Endodermal cell (in vitro differentiated cells): ENCODE results near the gene CRHR1. TPM values are rescaled to one million over a fixed set of nuclear protein-coding genes. Genes with fewer than 3 reads are reported as not detected.

ENCODE experiments used
- DNase-seq: peaks from one replicate; pipeline ENCODE4 v3.0.0-alpha.2; 2017
- H3K27ac ChIP-seq: 2 replicates; pipeline ENCODE4 v1.5.1; 2013; ENCODE audit warnings: mild to moderate bottlenecking, low read depth, low read length, moderate library complexity
- H3K27me3 ChIP-seq: 2 replicates; pipeline ENCODE4 v1.6.1; 2013; ENCODE audit warnings: mild to moderate bottlenecking, low read length, moderate library complexity; ENCODE audit not compliant: insufficient read depth, control insufficient read depth, poor library complexity, severe bottlenecking
- H3K36me3 ChIP-seq: 2 replicates; pipeline ENCODE4 v1.7.0; 2013; ENCODE audit warnings: mild to moderate bottlenecking, low read length, moderate library complexity; ENCODE audit not compliant: control insufficient read depth, insufficient read depth
- H3K4me1 ChIP-seq: one replicate; pipeline ENCODE4 v1.7.0; 2013; ENCODE audit warnings: low read length; ENCODE audit not compliant: control insufficient read depth, insufficient read depth
- H3K4me3 ChIP-seq: 2 replicates; pipeline ENCODE4 v1.5.1; 2013; ENCODE audit warnings: mild to moderate bottlenecking, low read length, moderate library complexity
- H3K9ac ChIP-seq: 2 replicates; pipeline ENCODE4 v1.6.1; 2013; ENCODE audit warnings: mild to moderate bottlenecking, low read length, moderate library complexity; ENCODE audit not compliant: poor library complexity, severe bottlenecking; ENCODE audit errors: extremely low read depth
- H3K9me3 ChIP-seq: 2 replicates; pipeline ENCODE4 v1.6.1; 2013; ENCODE audit warnings: mild to moderate bottlenecking, low read length, moderate library complexity; ENCODE audit not compliant: control insufficient read depth
- H3K27ac Mint-ChIP-seq: 2 replicates; pipeline ENCODE4 v1.8.0; 2020; ENCODE audit warnings: mixed read lengths
- H3K27me3 Mint-ChIP-seq: 2 replicates; pipeline ENCODE4 v1.8.0; 2021; ENCODE audit warnings: mild to moderate bottlenecking, mixed read lengths; ENCODE audit not compliant: insufficient read depth
- H3K36me3 Mint-ChIP-seq: 2 replicates; pipeline ENCODE4 v1.8.0; 2020; ENCODE audit warnings: low read depth, mixed read lengths
- H3K4me1 Mint-ChIP-seq: 2 replicates; pipeline ENCODE4 v1.8.0; 2020; ENCODE audit warnings: mixed read lengths
- H3K4me3 Mint-ChIP-seq: 2 replicates; pipeline ENCODE4 v1.8.0; 2020; ENCODE audit warnings: mild to moderate bottlenecking, moderate library complexity, mixed read lengths
- H3K9me3 Mint-ChIP-seq: 2 replicates; pipeline ENCODE4 v1.8.0; 2020; ENCODE audit warnings: mild to moderate bottlenecking, mixed read lengths
- WGBS, 2 experiments: methylation state at CpG; one replicate each; pipeline versions ENCODE4 v1.1.5 to v1.1.7; 2013; ENCODE audit warnings: missing lambda C conversion rate in 2 of 2, mixed read lengths in 1 of 2; ENCODE audit not compliant: insufficient coverage in 1 of 2, insufficient read length in 1 of 2; 5-methylcytosine and 5-hydroxymethylcytosine counted together
- total RNA-seq, 2 donors: library from RNA; stranded (reverse); fragmentation: NEBNext Ultra II Directional in 1 of 2; extraction: Animal tissue kit (Norgen Biotek cat#: 25700) in 1 of 2; gene quantifications; 2 replicates in 1 of 2; 3 replicates in 1 of 2; pipeline ENCODE4 v1.2.1, GENCODE V29; 2021
- TF ChIP-seq, protein P1 (sequence below): fragments of 200-600 bp; sonication (generic); conservative IDR thresholded peaks from 2 replicates; pipeline ENCODE4 v1.5.0; 2021; ENCODE audit warnings: antibody characterized with exemption, mild to moderate bottlenecking

CRHR1 gene
- total RNA-seq, 2 donors from 2014 or later = 0.81 to 1.8 TPM

DNA sequence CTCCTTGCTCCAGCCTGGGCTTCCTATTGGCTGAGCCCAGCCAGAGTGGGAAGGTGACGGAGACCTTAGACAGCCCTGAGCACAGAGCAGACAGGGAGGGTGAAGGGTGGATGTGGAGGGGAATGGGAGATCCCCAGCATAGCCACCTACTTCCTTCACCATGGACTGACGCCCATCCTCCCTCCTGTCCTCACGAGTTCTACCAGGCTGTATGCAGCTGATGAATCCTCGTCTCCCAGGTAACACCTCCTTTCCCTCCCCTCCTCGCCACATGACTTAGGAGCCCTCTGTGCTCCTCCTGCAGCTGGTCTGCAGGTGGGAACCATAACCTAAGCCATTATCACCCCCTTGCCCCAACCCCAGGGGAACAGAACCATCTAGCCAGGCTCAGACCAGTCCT lies 9.0 kb upstream of the CRHR1 start:
- Histone ChIP-seq H3K4me1 (no peaks in the 10 kb centered on the region), H3K4me3 (no peak overlapping the region), H3K9ac (no peak overlapping the region), H3K9me3 (no peaks in the 10 kb centered on the region), H3K36me3 (no peaks in the 10 kb centered on the region), H3K27me3 (peaks cover 14% of the 10 kb centered on the region), H3K27ac (no peak overlapping the region)
- TF ChIP-seq, protein P1, sequence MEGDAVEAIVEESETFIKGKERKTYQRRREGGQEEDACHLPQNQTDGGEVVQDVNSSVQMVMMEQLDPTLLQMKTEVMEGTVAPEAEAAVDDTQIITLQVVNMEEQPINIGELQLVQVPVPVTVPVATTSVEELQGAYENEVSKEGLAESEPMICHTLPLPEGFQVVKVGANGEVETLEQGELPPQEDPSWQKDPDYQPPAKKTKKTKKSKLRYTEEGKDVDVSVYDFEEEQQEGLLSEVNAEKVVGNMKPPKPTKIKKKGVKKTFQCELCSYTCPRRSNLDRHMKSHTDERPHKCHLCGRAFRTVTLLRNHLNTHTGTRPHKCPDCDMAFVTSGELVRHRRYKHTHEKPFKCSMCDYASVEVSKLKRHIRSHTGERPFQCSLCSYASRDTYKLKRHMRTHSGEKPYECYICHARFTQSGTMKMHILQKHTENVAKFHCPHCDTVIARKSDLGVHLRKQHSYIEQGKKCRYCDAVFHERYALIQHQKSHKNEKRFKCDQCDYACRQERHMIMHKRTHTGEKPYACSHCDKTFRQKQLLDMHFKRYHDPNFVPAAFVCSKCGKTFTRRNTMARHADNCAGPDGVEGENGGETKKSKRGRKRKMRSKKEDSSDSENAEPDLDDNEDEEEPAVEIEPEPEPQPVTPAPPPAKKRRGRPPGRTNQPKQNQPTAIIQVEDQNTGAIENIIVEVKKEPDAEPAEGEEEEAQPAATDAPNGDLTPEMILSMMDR = no peak
- WGBS, 2 experiments = 80 to 89% methylated on average over 3 to 4 of the region's 5 CpGs
- H3K4me1 Mint-ChIP-seq = peaks cover 16% of the 10 kb centered on the region
- H3K27ac Mint-ChIP-seq = no peak overlapping the region
- no peaks in the 10 kb centered on the region for H3K9me3 Mint-ChIP-seq
- H3K4me3 Mint-ChIP-seq = no peak overlapping the region
- peaks cover 53% of the 10 kb centered on the region for H3K27me3 Mint-ChIP-seq
- DNase-seq = no peak
- H3K36me3 Mint-ChIP-seq = no peaks in the 10 kb centered on the region

DNA sequence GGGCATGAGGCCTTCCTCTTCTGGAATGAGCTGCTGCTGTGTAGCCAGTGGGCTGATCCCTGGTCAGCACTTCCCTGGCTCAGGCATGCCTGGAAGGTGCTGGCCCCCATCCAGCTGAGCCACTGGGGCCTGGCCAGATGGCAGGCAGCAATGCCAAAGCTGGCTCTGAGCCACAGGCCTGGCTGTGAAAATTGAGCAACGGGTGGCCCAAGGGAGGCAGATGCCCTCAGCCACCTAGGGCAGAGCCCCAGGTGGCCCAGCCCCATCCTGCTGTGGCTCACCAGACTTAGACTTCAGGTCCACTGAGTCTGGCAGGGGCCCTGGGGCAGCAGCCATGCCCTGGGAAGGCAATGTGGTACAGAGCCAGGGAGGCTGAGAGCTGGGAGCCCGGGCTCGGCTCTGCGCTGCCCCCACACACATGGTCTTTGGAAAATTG lies 8.5 kb upstream of the CRHR1 start:
- Histone ChIP-seq H3K9ac (no peak overlapping the region), H3K36me3 (no peaks in the 10 kb centered on the region), H3K4me3 (no peak overlapping the region), H3K4me1 (no peaks in the 10 kb centered on the region), H3K27ac (no peak overlapping the region), H3K9me3 (no peaks in the 10 kb centered on the region), H3K27me3 (peaks cover 14% of the 10 kb centered on the region)
- Mint-ChIP-seq H3K4me3 (no peak overlapping the region), H3K9me3 (no peaks in the 10 kb centered on the region), H3K36me3 (no peaks in the 10 kb centered on the region), H3K27me3 (peaks cover 54% of the 10 kb centered on the region), H3K4me1 (peaks cover 13% of the 10 kb centered on the region), H3K27ac (no peak overlapping the region)
- no peak for DNase-seq
- TF ChIP-seq, protein P1 = no peak
- WGBS, 2 experiments = 60 to 91% methylated on average over 1 to 4 of the region's 4 CpGs

DNA sequence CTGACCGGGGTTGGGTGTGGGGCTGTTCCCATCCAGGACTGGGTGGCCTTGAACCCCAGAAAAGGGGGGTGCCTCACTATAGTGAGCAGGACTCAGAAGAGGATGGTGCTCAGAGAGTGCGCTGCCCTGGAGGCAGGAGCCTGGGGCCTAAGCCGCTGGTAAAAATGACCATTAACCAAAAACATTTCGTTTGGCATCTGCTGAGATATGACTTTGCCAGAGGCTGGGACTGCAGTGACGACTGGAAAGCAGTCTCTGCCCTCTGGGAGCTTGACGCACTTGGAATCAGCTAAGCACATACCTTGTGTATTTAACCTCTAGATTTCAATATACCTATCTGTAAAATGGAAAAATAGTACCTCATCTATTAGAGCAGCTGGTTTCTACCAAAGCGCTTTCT lies 7.2 kb upstream of the CRHR1 start:
- no peak overlapping the region for H3K9ac ChIP-seq
- H3K4me3 ChIP-seq = no peak overlapping the region
- Mint-ChIP-seq H3K4me3 (no peak overlapping the region), H3K27ac (no peak overlapping the region), H3K27me3 (peaks cover 59% of the 10 kb centered on the region), H3K9me3 (no peaks in the 10 kb centered on the region), H3K36me3 (no peaks in the 10 kb centered on the region), H3K4me1 (peaks cover under 1% of the 10 kb centered on the region)
- no peaks in the 10 kb centered on the region for H3K36me3 ChIP-seq
- H3K27me3 ChIP-seq = peaks cover 25% of the 10 kb centered on the region
- H3K4me1 ChIP-seq = no peaks in the 10 kb centered on the region
- H3K27ac ChIP-seq = no peak overlapping the region
- no peak for DNase-seq
- WGBS, 2 experiments = 75 to 76% methylated on average over 7 of the region's 7 CpGs
- TF ChIP-seq, protein P1 = no peak
- H3K9me3 ChIP-seq = no peaks in the 10 kb centered on the region
